Activated T-cell treated with anti-CD3 and anti-CD28 coated beads for 24 hours (primary cell): ENCODE data around the gene RAD23B.

Experiments used
- DNase-seq: peaks from one replicate; pipeline ENCODE4 v3.0.0-alpha.2; 2020; ENCODE audit warnings: low read depth

Gene RAD23B

DNA sequence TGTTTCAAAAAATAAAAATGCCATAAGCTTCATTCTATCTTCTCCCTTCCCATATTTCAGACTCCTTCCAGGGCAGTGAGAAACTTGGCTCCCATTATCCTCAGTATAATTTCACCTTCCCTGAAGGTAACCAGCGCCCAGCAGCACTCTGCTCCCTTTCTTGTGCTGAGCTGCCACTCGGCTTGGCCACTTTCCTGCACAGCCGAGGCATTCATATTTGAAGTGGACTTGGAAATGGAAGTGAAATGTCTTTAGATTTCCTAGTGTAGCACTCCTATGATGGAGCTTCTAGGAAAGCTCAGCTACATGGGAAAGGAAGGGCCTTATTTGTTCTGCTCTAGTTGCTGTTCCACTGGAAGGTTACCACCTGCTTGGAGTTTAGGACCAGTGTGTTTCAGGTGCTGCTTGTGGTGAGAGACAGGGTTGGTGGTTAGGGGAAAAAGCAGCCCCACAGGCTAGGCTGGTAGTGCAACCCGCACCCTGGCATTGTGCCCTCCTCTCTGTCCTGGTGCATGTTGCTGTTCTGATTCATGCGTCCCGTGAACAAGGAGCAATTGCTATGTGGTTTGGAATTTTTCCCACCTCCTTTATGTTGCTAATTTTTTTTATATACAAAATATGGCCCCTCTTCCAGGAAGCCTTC is 53.8 kb downstream of the RAD23B start:
- no peak for DNase-seq

DNA sequence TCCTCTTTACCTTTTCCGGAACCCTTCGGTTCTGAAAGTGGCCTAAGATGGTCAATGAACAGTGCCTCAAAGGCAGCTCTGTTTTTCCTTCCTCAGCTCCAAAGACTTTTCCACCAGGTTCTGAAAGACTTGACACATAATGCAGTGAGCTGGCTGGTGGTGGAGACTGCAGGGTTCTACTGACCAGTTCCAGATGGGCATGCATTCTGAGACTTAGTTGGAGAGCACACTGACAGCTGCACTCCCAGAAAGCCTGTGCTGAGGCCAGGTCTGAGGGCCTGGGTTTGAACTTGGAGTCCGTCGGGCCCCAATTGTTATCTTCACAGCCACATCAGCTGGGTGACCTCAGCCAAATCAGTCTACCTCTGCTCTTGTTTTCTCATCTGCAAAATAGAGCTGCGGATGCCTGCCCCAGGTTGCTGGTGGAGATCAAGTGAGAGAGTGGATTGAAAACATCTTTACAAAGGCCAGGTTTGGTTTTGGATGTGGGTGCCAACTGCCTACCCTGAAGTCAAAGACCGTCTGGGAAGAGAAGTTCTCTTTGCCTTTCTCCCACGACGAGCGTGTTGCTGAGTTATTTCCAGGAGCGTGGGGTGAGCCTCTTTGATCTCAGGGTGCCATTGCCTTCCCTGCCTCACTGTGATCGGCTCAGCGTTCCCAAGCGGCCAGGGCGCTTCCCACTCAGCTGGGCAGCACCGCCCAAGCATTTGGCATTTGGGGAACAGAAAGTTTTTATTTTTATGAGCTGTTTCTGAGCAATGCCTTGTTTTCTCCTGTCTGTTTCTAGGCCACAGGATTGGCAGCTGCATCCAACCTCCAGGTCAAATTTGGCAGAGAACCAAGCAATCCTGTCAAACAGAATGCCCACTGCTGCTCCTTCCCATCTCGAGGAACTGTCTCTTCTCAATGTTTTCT is 54.9 kb downstream of the RAD23B start:
- DNase-seq, result no peak

DNA sequence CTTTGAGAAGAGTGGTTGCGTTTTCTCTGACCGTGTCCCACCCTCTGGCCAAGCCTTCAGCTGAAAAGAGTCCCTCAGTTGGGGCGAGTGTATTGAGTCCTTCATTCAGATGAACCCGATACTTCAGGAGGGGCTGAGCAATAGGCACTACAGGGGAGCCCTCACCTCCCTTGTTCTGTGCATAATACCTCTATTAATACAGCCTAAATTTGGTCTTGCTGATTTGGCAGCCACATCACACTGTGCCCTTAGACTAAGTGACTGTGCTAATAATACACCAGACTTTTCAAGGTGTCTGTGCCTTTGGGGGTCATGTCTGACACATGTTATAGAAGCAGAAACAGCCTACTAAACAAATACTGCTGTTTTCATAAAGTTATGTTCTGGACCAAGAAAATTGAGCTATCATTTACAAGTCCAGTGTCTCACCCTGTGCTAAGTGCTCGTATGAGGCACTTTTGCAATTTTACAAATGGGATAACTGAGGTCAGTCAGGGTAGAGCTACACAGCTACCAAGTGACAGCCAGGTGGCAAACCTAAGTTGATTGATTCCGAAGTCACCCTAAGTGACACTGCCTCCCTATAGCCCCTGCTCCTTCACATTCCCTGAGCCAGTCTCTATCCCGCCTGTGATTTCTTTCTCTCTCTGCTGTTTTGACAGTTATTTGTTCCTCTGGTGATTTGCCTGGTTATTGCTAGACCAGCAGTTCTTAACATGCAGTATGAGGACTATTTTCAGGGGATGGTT is 56.0 kb downstream of the RAD23B start:
- DNase-seq, result no peak

DNA sequence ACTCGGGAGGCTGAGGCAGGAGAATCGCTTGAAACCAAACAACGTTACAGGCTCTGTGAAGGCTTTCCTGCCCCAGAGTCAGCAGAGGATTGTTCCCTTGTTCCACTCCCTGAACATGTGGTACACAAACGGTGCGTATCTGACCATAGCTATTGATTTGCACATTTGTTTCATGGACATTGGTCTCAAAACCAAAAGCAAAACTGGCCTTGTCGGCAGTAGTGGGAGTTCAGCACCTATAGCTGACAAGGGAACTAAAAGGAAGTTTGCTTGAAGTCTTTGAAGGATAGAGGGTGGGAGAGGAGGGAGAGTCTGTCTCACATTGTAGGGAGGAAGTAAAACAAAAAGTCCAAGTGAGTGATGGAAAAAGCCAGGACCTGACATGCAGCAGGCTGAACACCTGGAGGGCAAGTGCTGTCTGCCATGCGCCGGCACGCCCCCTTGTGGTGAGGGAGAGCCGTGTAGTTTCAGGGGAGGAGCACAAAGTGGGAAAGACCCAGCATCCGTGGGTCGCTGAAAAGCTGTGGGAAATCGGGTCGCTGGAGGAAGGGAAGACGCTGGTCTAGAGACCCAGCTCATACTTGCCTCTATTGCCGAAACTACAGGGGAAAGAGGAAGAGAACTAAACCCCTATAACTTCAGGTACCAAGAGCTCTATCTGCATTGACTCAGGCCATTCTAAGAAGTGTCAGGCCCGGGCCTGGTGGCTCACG is 58.0 kb downstream of the RAD23B start:
- DNase-seq, result peak; percentile 71

DNA sequence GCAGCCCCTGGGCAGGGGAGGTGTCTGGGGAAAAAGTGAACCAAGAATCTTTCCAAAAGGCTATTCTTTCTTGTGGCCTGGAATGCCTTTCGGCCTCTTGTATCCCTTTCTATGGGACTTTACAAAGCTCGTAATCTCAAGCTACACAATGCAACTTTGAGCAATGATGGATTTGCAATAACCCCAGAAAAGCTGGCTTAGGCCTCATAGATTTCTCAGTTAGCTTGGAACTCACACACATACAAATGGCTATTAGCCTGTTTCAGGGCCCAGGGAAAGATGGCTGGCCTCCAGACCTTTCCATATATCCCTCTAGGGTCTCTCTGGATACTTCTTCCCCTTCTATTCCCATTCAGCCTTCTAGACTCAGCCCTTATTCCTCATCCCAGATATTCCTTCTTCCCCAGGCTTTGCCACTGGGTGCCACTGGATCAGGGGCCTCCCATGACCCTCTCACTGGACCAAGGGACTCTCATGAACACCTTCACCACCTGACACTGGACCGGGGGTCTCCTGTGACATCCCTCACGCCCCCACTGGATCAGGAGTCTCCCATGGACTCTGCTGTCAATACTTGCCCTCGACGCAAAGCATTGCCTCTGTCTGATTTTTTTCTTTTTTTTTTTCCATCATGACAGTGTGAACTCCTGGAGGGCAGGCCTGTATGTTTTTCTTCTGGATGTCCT is 59.5 kb downstream of the RAD23B start:
- no peak for DNase-seq

DNA sequence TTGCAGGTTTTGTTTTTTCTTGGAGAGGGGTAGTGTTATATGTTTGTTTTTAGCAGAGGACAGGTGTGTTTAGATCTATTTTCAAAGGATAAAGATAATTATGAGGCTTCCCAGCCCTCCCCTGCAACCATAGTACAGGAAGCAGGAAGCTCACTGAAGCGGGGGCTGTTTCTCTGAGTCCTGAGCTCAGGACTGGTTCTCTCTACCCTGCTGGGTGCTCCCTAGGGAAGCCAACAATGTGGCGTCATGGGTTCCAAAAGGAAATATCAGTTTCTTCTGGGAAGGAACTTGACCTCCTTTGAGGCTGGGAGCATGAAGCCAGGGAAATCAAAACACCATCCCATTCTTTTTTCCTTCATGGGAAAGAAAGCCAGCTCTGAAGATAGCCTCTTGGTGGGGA is 62.2 kb downstream of the RAD23B start:
- no peak for DNase-seq

DNA sequence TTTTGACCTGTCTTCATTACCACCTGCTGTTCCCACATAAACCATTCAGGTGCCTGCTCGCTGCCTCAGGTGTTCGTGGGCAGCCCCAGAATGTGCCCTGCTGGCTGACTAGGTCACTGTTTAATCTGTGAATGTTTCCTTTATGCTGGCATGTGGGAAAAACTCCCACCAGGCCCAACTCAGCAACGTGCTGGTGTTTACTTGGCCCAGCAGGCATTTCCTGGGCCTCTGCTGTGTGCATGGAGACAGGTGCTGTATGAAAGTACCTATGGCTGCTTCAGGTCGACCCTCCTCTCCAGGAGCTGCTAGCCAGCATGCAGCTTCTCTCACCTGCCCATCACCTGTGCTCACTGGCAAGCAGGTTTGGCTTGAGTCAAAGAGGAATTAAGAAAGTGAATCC is 65.8 kb downstream of the RAD23B start:
- DNase-seq, result no peak

DNA sequence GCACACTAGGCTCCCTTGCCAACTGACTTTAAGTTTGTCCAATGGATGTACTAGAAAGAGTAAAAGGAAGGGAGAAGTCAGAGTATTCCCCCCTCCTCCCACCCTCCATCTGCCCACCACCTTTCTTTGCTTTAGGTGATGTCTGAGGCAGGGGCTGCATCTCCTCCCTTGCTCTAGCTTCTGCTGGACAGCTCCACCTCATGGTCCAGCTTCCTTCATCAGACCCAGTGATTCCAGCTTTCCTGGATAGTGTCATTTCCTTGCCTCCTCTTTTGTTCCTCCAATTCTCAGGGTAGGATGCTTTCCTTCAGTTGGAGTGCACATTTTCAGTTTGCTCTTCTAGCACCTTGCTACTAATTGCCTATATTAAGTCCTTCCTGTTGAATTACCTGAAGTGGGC is 67.4 kb downstream of the RAD23B start:
- no peak for DNase-seq

DNA sequence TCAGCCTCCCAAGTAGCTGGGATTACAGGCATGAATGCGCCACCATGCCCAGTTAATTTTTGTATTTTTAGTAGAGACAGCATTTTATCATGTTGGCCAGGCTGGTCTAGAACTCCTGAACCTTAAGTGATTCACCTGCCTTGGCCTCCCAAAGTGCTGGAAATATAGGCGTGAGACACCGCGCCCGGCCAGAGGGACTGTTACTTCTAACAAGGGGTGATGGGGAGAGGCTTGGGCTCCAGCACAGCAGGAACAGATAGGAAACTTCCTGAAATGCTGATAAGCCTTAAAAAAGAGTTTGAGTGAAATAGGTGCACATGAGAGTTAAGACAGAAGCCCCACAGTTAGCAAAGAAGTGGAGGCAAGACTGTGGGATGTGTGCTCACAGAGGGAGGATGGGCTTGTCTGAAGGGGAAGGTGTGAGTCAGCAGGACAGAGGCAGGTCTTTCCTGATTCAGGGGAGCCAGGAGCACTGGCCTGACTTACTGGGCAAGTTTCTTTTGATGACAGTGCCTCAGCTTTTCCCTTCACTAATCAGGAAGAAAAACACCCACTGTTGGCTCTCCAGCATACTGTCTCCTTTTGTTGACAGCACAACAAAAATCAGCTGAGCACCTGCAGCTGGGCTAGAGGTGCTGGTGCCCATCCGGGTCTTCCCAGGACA is 68.4 kb downstream of the RAD23B start:
- no peak for DNase-seq

DNA sequence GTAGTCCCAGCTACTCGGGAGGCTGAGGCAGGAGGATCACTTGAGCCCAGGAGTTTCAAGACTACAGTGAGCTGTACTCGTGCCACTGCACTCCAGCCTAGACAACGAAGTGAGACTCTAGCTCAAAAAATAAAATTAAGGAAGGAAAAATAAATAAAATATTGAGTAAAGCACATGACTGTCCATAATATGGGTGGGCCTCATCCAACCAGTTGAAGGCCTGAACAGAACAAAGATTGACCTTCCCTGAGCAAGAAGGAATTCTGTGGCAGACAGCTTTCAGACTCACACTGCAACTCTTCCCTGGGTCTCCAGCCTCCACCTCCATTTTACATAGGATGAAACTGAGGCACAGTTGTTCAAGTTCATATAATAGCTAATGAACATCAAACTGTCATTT is 72.3 kb downstream of the RAD23B start:
- no peak for DNase-seq

DNA sequence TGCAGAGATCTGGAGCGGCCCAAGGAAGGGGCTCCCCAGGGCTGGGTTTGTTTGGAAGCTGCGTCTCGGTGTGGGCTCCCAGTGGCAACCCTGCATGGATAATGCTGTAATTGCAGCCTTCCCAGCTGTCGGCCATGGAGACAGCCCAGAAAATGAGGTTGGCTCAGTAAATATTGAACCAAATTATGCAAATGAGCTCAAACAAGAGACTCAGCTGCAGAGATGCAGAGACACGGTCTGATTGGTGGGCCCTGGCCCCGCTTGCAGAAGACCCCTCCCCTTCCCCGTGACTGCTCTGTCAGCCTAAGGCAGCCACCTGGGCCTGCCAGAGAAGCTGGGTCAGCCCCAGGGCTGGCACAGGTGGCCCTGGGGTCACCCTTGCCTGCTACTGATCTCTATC is 75.9 kb downstream of the RAD23B start:
- DNase-seq, result no peak

DNA sequence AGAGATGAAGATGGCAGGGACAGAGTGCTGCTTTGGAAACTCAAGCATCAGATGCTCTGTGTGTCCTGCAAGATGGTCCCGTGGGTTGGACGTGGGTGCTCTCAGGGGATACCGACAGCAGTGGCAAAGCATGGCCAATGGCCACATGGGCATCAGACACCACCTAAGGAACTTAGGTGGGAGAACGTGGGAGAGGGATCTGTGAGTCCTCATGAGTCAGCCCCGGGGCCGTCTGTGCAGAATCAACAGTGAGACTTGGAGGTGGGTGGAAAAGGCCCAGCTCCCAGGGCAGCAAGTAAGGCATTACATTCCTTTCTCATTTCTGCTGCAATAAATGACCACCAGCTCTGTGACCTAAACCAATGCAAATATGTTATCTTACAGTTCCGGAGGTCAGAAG is 77.0 kb downstream of the RAD23B start:
- no peak for DNase-seq

DNA sequence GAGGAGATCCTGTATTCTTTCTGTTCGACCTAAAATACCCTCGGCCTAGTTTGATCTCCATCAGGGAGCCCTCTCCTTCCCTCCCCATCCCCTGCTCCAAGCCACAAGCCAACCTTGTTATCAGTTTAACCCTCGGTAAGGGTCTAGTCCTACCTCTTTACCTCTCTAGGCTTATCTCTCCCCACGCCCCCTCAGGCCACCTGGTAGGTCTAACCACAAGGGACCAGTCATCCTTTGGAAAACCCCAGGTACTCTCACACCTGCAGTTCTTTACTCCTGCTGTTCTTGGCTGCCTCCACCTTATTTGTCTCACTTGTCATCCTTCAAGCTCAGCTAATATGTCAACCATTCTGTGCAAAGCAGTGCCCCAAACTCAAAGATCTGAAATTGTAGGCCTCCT is 78.7 kb downstream of the RAD23B start:
- no peak for DNase-seq

DNA sequence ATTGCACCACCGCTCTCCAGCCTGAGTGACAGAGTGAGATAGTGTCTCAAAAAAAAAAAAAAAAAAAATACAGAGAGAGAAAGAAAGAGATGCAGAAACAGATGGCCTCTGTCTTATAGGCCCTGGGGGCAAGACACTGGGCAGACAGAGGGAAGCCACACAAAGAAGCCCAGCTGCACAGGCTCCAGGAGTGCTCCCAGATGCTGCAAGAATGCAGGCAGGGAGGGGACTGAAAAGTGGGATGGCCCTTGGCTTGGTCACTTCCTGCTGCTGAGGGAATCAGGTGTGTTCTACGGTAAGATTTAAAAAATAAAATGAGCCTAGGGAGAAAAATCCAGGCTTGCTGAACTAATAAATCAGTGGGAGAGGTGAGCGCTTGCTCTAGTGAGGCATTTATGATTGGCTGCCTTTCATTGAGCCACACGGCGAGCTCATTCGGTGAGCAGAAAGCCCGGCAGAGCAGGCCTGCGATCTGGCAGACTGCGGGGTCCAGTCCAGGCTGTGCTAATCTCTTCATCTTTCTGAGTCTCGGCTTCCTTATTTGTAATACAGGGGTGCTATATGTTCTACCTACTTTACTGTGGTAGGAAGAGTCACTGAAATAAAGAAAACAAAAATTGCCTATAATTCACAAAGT is 80.6 kb downstream of the RAD23B start:
- no peak for DNase-seq

DNA sequence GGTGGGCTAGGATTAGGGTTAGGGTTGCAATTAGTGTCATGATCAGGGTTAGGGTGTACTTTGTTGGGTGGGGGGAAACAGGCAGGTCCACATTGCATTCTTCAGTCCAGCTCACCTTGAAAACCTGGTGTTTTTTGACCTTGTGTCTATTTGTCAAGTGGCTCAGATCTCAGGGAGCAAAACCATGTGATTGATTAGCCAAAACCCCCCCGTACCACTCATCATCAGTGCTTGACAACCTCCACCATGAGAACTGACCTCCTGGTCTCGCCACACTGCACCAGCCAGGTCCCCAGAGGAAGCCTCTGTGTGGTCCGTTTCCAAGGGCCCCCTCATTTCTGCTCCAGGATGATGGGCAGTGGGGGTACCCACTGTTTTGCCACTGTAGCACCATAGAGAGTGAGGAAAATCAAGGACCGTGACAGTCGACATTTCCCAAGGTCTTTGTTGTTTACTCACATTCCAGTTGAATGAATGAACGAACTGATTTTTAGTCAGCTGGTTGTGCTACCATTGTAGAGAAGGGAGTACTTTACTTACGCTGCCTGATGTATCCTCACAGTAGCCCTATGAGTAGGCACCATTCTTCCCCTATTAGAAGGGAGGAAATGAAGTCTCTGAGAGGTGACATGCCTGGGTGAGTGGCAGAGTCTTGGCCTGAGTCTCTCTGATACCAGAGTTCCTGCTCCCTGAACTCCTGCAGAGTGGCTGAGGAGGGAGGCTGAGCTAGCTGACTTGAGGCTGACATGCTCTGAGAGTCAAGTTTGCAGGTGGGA is 84.8 kb downstream of the RAD23B start:
- DNase-seq, result no peak

DNA sequence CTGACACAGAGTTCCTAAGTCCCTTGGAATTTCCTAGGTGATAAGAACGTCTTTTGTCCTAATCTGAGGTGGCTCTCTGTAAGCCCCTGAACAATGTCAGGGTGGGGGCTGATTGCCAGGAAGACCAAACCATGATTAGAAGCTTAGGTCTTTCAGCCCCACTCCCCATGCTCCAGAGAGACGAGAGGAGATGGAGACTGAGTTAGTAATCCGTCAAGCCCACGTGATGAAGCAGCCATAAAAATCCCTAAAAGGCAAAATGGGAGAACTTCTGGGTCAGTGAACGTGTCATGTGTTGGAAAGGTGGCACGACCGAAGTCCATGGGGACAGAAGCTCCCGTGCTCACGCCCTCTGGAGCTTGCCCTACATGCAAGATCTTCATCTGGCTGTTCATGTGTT is 85.6 kb downstream of the RAD23B start:
- DNase-seq, result no peak

DNA sequence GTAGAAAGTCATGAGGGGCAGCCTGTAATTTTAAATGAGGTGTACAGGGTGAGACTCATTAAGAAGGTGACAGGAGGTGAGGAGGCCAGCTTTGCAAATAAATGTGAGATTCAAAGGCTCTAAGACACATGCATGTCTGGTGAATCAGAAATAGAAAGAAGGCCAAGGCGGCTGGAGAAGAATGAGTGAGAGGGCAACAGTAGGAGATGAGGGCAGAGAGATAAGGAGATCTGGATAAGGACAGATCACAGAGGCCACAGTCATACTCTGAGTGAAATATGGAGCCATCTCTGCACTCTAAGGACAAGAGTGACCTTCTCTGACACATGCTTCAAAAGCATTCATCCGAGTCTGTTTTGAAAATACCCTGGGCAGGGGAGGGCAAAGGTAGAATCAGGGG is 90.7 kb downstream of the RAD23B start:
- DNase-seq, result no peak

DNA sequence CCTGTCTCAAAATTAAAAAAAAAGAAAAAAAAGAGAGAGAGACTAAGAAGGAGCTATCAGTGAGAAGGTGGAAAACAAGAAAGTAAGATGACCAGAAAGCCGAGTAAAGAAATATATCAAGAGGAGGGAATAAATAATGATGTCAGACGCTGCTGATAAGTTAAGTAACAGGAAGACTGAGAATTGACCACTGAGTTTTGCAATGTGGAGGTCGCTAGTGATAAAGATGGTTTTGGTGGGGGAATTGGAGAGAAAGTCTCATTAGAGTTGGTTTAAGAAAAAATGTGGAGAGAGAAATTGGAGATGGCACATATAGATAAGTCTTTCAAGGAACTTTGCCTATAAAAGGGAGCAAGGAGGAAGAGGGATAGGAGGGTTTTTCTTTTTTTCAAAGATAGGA is 91.9 kb downstream of the RAD23B start:
- DNase-seq, result no peak

DNA sequence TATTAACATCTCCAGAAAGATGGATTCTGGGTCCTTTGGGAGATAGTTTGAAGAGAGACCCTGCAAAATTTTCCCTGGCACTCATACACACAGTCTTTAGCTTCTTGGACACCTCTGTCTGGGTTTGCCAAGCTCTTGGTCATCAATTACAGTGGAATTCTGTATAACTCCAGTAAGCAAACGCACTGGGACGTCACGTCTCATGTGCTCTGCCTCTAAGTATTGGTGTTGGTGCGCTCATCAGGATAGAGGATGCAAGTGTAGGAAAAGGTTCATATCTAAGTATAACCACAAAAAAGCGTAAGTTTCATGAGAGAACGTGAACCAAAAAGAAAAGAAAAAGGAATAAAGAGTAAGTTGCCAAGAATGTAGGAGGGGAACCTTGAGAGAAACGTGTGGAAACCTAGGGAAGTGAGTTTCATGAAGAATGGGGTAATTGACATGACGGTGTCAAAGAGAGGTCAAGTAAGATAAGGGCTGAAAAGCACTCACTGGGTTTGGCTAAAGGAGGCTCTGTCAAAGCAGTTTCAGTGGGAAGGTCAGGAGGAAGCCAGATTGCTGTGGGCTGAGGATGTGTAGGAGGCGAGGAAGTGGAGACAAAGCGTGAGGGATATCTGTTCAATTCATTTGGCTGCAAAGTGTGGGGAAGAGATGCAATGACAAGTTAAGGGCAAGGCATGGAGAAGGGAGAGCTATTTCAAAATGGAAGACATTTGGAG is 92.7 kb downstream of the RAD23B start:
- no peak for DNase-seq
